Fibroblast of lung (primary cell): ENCODE data around the gene CRELD2.

Source experiments
- CTCF ChIP-seq, 2 donors: IDR thresholded peaks in 1 of 2; conservative IDR thresholded peaks in 1 of 2; 1 replicate in 1 of 2; 2 replicates in 1 of 2; pipeline ENCODE4 v1.5.1; 2011 to 2012; ENCODE audit warnings: low read length in 2 of 2, control low read depth in 1 of 2, inconsistent platforms in 1 of 2, low read depth in 1 of 2, mild to moderate bottlenecking in 1 of 2
- EZH2 ChIP-seq: IDR thresholded peaks from 2 replicates; pipeline ENCODE4 v1.5.1; 2012; ENCODE audit warnings: low read length, control low read depth, mild to moderate bottlenecking; ENCODE audit errors: missing control alignments

- no peak for TF ChIP-seq CTCF (conservative IDR thresholded peaks at IDR 0.05 in 1 of 2, IDR thresholded peaks at IDR 0.05 in 1 of 2; ENCODE audit: low read depth in 1 of 2, low read length in 2 of 2)
- no peak for TF ChIP-seq EZH2
These were observed 10.6 kb upstream of the CRELD2 start for GRCh38 chr22:49907807-49908206.
